HG02610 (cell line): Measurements from ENCODE around the gene PPIL1.

Experiments used
- ATAC-seq: cut with Tn5 transposase; IDR thresholded peaks from one replicate; pipeline ENCODE4 v1.9.1; 2021; ENCODE audit warnings: mild to moderate bottlenecking, moderate library complexity; ENCODE audit not compliant: unreplicated experiment

The PPIL1 gene

DNA sequence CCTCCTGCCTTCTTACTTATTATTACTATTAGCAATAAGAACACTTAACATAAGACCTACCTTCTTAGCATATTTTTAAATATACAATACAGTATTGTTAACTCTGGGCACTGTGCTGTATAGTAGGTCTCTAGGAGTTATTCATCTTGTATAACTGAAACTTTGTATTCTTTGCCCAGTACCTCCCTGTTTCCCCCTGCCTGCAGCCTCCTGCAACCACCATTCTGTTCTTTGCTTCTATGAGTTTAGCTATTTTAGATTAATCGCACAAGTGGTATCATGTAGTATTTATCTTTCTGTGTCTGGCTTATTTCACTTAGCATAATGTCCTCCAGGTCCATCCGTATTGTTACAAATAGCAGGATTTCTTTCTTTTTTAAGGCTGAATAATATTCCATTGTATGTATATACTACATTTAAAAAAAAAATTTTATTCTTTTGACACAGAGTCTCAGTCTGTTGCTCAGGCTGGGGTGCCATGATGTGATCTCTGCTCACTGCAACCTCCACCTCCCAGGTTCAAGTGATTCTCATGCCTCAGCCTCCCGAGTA, 15.6 kb upstream of the PPIL1 start:
- no peak for ATAC-seq

DNA sequence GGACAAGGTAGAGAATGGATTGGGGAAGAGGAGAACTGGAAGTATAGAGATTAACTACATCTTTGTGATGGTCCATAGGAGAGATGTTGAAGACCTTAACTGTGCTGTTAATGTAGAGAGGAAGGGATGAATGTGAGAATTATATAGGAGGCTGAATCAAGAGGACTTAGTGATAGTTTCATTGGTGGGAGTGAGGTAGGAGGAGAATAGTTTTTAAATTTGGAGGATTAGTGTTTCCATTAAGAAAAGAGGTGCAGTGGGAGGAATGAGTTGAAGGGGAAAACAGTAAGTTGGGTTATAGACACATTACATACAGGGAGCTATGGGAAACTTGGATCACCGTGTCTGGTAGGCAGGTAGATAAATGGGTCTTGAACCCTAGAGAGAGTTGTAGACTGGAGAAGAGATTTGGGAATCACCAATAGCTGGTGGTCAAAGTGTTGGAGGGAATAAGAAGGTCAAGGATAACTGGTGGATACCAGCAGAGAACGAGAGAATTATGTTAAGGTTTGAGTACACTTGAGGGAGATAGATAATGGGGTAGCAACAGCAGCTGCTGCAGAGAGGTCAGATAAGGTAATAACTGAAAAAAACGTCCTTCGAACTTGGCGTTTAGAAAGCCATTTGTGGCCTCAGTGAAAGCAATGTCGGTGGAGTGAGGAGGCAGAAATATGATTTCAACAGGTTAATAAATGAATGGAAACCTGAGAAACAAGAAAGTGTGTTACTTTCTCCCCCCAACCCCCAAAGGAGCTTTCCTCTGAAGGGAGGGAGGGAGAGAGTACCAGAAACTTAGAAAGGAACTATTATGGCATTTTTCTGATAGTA, 14.3 kb upstream of the PPIL1 start:
- no peak for ATAC-seq

- ATAC-seq = no peak
Measured at GRCh38 chr6:36888115-36888643, 13.6 kb upstream of the PPIL1 start.

- no peak for ATAC-seq
Measured at GRCh38 chr6:36886950-36887618, 12.5 kb upstream of the PPIL1 start.

DNA sequence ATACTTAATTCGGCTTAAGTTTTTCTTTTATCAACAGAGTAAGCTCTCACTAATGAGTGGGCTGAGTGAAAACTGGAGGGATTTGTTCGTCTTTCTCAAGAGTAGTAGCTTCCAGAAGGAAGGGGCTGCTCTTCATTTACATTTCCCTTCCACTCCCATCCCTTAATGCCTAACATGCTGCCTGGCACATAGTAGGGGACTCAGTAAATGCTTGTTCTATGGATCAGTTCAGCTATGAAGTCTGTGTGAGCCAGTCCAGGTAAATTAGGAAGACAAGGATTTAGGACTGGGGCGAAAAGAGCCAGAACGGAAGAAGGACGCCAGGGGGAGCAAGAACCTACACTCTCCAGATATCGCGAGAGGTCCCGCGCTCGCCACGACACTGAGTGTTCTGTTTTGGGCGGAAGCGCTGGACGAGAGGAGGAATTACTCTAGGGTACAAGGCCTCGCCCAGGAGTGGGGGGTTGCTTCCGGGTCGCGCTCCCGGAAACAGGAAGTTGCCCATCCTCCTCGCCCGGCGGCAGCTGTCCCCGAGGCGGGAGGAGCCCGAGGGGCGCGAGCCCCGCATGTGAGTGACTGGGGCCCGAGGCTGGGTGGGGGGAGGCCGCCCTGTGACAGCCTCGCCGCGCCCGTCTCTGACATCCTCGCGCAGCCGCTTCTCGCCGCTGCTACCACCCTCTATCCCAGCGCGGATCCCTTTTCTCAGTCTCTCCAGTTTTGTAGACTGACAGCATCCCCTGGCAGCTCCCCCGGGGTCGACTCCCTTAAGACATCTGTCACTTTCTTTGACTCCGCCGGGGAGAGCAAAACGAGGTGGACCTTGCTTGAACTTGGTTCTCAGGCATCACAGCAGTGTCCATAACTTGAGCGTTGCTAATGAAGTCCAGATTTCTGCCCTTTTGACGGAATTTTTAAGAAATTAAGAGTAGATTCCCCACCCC, 11.1 kb upstream of the PPIL1 start, which contains the start of gene C6orf89:
TSS of gene C6orf89 (plus strand) at position 492 of the 941 bp plus-strand sequence. CDS start 13,493 bp downstream, outside the sequence.
- peak; percentile 97 for ATAC-seq

GRCh38 chr6:36884610-36885009, 10.0 kb upstream of the PPIL1 start:
- no peak for ATAC-seq

DNA sequence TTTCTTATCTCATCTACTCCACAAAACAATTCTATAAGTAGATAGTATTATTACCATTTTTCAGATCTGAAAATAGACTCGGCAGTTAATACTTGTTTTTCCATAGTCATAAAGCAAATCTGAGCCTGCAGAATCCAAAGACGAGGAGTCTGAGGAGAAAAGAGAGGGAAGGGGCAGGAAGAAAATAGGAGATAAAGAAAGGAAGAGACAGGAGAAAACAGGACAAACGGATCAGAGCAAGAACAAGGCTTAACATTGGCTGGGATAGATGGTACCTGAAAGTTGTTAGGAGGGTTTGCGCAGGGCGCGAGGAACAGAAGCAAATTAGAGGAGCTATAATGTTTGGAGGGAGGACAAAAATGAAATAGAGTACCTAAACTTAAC, 639 bp upstream of the PPIL1 start:
- no peak for ATAC-seq

DNA sequence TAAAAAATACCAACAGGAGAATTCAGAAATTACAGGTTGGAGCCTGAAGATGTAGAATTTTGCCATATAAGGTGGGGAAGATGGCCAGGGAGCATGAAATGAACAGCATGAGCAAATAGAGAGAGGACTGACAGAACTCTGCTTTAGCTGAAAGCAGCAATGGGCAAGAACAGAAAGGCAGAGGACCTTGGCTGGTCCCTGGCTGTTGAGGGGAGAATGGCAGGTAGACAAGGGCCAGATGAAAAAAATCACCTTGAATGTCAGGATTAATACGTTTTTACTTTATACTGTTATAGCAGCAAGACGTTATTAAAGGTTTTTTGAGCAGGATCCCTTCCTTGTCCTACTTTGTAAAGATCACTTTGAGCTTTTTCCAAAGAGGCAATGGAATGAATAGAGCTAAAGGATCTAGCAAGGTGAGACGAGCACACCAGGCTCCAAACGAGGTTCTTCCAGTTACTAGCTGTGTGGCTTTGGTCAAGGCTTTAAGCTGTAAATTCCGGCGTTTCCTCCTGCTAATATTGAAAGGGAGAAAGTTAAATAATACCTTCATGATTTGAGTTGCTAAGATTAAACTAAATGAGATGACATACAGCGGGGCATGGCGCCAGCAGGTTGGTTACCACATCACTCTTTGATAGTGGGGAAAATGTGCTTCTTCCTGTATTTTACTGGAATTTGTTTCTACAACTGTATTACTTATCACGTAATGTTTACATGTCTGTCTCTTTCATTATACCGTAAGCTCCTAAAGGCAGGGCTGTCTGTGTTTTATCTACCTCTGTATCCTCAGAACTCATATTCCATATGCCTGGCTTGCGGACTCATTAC, 776 bp downstream of the PPIL1 start:
- no peak for ATAC-seq

- no peak for ATAC-seq
Measured at GRCh38 chr6:36873115-36873514, 1.5 kb downstream of the PPIL1 start.

DNA sequence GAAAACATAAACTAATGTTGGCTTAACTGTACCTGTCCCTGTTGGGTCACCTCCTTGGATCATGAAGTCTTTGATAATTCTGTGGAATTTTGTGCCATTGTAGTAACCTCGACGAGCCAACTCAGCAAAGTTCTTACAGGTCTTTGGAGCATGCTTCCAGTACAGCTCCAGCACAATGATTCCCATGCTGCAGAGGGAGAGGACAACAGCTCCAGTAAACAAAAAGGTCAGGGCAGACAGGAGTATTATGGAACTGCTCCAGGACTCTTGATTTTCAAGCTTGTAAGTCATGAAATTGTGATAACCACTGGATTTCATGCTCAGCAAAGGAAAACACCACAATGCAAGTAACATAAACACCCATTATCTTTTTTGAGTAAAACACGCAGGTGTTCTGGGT, 2.9 kb downstream of the PPIL1 start:
- no peak for ATAC-seq

DNA sequence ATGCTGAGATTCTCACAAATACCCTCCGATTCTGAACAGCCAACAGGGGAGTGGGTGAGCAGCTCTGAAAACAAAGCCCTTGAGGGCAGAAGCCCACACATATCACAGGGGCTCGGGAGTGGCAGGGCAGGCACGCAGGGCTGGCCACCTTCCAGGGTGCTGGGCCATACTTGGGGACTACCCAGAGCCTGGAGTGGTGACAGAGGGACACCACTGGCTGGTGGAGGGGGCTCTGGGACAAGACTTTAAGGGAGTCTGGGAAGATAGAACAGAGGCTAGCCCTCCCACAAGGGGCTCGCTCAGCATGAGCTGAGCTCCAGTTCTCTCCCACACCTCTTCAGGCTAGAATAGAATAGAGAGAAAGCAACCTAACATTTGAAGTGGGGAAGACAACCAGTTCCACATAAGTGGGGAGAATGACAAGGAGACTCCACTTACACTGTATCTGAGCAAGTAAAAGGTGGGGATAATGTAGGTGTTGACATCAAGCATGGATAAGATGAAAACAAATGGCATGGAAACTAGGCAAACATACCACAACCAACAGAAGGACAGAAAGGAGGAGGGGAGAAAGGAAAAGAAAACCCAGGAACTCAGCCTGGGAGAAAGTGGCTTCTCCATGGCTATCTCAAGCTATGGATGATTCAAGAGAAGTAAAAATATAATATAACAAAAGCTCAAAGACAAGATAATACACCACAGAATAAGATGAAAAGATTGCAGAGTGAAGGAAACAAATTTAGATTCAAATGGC, 7.0 kb downstream of the PPIL1 start:
- no peak for ATAC-seq

DNA sequence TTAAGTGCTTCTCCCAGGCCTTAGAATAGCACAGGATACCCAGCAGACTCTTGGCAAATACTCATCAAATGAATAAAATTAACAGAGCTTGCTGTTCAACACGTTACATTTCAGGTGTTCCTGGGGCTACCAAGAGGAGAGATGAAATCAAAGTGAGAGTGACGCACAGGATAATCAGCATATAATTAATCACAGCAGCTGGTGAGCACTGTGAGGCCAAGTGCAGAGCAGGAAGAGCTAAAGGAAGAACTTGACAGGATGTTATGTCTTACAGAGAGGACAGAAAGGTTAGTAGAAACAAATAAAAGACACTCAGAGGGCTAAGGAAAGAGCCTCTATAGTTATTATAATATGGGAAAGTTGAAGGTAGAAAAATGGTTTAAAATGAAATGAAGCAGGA, 8.8 kb downstream of the PPIL1 start:
- ATAC-seq = no peak

DNA sequence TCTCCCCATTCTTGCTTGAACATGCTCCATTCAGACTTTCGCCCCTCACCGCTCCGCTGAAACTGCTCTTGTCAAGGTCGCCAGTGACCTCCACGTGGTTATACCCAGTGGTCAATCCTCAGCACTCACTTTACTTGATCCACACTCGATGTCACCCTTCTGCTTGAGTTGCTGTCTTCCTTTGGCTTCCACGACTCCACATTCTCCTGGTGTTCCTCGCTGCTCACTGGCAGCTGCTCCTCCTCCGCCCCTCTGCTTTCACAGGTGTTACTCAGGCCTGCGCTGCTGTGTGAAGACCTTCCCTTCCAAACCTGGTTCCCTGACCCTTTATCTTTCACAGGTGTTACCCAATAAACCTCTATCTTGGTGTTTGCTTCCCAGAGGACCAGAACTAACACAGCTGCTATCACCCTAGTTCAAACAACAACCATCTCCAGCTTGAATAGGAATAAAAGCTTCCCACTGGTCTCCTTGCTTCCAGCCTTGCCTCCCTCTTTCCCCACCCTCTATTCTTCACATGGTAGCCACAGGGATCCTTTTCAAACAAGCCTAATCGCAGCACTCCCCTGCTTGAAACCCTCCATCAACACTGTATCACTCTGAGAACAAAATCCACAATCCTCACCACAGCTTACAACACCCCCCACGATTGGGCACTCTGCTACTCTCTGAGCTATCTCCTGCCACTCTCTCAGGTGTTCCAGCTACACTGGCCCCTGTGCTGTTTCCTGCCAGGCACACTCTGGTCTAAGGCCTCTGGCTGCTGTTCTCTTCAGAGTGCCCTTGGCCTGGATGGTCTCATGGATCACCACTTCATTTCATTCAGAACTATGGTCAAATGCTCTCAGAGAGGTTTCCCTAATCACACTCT, 10.7 kb downstream of the PPIL1 start:
- no peak for ATAC-seq

GRCh38 chr6:36862848-36863382, 11.7 kb downstream of the PPIL1 start:
- no peak for ATAC-seq

GRCh38 chr6:36862164-36862847, 12.3 kb downstream of the PPIL1 start:
- ATAC-seq = no peak

- no peak for ATAC-seq
Measured at GRCh38 chr6:36860126-36860525, 14.5 kb downstream of the PPIL1 start.

DNA sequence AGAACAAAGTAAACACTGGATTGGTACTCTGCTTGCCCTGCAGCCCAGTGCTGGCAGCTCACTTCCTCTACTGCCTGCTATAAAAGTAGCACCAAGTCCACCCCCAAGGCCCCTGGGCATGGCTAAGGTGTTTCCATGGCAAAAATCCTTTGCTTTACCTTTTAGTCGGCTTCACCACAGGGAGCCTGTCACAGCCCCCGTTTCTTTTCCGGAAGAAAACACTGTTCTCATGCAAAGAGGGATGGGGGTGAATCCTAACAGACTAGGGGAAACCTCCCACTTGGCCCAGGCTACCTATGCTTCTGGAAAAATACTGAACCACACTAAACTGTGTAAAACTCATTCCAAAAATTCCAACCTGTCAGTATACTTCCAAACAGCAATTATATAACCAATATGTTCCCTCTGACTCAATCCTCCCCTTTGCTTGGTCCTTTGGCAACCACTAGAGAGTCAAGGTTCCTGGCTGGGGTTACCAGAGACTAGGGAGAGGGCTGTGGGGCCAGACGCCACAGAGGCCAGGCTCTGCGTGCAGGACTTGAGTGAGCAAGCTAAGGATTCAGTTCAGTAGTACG, 16.1 kb downstream of the PPIL1 start:
- no peak for ATAC-seq
